ENCODE measurements around the gene UROD. TPM values are rescaled to one million over a fixed set of nuclear protein-coding genes. Genes with fewer than 3 reads are reported as not detected.

UROD gene
- total RNA-seq, 1 experiment from 2014 or later, result 122 TPM

DNA sequence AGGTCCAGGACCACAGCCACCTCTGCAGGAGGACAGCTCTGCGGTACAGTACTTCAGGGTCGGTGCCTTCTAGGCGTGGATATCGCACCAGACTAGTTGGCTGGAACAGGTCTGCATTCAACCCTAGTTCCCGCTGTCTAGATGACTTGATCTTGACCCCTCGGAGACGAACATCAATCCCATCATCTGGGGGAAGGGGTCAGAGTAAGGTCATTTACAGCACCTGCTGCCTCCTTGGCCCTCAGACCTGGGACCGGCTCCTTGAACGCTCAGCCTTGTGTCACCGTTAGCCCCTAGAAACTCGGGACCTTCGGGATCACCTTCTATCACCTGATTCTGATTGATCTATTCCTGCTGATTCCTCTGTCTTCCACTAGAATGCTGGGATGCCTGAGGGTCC, 3.5 kb upstream of the UROD start:
- DNase-seq (ENCODE audit: low read depth), result no peak

DNA sequence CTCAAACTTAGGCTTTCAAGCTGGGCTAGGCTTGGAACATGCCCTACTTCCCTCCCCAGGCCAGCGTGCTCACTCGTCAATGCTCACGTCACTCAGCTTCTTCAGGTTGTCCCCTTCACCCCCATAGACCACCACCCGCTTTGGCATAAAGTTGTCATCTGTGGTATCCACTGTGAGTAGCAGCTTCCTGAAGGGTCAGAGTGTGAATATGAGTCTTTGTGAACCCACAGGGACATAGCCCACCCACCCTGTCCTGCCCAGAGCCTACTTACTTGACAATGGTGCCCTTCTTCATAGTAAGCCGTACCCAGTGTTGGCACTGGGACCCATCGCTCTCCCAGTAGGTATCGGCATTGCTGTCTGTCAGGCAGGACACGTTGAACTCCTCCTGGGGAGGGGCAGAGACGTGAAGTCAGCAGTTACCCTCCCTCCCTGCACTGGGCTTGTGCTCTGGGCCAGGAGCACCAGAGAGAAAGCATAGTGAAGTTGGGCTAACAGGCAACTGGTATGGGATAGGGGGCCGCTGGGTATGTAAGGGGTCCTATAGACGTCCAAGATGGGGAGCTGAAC, 2.7 kb upstream of the UROD start:
- DNase-seq (ENCODE audit: low read depth), result no peak

DNA sequence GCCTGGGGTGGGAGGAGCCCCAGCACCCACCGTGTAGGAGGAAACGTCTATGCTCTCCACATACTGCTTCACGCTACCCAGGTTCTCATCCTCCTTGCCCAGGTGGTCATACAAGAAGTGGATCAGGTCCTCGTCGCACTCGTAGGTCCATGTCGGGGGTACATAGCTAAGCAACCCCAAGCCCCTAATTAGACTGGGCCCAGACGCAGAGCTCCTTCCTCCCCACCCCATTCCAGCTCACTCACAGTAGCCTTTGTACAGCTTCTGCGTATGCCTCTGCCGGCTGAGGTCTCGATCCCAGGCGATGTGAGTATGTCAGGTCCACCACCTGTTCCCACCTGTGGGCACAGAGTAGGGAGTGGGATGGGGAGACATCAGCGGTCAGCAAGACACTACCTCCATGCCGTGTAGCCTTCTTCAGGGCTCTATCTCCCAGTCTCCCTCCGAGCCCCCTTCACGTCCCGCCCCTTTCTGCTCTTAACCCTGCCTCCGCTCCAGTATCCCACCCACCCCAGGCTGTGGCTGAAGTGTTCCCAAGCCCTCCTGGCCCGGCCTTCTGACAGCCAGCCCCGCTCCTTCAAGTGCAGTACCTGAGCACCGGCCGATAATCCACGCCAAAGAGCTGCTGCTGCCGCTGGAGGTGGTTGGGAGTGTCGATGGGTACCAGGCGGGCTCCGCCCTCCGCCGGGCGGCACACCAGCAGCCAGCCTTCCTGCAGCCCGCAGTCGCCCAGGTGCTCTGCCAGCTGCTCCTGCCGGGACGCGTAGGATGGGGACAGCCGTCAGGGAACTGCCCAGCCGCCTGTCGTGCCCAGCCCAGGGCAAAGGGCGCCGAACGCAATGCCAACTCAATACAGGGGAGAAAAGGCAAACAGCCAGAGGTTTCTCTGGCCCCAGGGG, 1.8 kb upstream of the UROD start:
- DNase-seq (ENCODE audit: low read depth), result no peak

DNA sequence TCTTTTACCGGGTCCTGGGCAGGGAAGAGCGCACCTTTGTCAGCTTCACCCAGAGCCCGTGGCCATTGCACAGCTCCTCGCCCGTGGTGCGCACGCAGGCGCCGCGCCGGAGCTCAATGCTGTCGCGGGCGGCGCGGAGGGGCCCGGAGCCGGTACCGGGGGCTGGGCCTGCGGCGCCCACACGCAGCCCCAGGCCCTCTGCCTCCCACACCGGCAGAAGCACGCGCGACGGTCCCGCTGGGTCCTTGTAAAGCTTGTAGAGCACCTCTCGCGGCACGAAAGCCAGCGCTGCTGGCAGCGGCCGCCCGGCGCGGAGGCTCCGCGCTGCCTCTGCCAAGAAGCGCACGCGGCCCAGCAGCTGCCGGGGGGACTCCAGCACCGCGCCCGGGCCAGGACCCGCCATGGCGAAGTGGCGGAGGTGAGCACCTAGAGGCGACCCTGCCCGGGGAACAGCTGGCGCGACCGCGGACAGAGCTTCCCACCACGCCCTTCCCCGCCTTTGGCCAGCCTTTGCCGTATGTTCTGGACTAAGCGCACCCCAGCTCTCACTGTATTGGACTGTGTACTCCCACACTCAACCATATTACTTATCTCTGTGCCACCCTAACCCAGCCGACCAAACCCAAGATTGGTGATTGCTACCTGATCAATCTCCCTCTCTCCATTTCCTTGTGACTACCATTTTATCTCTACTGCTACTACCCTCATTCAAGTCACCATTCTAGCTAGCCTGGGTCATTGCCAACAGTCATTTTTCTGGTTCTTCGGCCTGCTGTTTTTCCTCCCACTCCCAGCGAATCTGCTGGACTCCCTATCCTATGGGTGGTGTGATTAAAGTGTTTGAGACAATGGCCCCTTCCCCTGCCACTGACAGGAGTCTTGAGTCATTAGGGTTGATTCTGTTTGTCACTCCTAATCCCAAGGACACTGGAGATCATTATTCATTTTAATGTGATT, 921 bp upstream of the UROD start, which contains the start of gene HECTD3:
HECTD3 (minus strand) TSS at position 470 of the 957 bp plus-strand sequence; CDS start at position 403, 67 bp downstream.
- peak; percentile 77 for DNase-seq (ENCODE audit: low read depth)

DNA sequence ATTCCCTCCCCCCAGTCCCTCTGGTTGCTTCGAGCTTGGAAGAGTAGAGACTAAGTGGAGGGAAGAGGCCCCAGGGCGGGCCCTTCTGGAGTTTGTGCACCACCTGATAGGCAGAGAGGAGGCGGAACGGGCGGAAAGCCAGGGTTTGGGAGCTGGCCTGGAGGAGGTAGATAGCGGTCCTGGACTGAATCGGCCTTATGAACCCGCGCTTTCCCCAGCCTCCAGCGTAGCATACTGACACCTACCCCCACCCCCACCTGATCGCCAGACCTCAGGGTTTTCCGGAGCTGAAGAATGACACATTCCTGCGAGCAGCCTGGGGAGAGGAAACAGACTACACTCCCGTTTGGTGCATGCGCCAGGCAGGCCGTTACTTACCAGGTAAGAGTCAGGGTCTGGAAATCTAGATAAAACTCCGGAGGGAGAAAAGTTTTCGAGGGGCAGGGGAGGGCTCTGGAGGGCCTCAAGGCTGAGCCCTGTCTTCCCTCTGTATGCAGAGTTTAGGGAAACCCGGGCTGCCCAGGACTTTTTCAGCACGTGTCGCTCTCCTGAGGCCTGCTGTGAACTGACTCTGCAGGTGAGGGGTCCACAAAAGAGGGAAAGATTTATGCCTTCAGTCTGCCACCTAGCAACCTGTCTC, 705 bp downstream of the UROD start:
- DNase-seq (ENCODE audit: low read depth), result peak; percentile 44

DNA sequence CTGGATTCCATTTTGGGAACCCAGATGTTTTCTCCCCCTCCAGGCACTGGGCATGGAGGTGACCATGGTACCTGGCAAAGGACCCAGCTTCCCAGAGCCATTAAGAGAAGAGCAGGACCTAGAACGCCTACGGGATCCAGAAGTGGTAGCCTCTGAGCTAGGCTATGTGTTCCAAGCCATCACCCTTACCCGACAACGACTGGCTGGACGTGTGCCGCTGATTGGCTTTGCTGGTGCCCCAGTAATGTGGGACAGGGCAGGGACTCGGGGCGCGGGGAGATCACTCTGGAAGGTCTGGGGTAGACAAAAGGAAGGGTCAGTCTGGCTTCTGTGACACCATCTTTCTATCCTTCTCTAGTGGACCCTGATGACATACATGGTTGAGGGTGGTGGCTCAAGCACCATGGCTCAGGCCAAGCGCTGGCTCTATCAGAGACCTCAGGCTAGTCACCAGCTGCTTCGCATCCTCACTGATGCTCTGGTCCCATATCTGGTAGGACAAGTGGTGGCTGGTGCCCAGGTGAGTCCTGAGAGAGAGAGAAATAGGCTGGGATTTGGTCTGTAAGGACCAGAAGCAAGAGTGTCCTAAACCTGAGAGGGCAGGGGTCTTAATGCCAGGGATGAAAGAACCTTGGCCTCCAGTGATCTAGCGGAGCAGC, 1.6 kb downstream of the UROD start:
- no peak for DNase-seq (ENCODE audit: low read depth)

DNA sequence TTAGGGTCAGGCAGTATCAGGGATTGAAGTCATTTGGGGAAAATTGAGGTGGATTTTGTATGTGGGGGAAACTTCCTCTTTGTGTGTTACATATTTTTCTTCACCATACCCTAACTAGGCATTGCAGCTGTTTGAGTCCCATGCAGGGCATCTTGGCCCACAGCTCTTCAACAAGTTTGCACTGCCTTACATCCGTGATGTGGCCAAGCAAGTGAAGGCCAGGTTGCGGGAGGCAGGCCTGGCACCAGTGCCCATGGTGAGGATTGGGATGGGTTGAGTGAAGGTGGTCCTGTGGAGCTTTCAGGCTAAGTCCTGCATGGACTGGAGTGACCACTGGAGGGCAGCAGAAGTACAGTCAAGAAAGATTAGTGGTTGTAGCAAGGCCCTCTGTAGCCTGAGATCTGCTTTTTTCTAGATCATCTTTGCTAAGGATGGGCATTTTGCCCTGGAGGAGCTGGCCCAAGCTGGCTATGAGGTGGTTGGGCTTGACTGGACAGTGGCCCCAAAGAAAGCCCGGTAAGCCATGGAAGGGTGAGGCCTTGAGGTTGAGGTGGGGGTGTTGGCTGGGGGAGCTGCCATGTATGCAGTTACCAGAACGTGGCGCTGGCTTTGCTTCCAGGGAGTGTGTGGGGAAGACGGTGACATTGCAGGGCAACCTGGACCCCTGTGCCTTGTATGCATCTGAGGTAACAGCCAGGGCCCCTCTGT, 2.4 kb downstream of the UROD start:
- DNase-seq (ENCODE audit: low read depth), result peak; percentile 80

DNA sequence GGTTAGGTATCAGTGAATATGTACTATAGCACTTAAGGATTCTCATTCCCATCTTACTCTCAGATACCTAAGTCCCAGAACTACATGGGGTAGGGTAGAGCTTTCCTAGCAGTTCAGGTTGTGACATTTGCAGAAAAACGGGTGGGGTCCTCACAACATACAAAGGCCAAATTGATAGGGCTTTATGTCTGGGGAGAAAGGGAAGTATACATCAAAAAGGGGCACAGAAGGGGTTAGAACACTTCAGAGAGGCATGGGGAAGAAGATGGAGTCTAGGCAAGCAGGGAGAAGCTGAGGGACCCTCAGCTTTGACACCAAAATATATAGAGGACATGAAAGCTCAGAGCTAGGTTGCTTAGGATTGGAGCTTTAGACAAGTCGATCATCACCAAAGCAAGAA, 3.6 kb downstream of the UROD start:
- DNase-seq (ENCODE audit: low read depth), result no peak

DNA sequence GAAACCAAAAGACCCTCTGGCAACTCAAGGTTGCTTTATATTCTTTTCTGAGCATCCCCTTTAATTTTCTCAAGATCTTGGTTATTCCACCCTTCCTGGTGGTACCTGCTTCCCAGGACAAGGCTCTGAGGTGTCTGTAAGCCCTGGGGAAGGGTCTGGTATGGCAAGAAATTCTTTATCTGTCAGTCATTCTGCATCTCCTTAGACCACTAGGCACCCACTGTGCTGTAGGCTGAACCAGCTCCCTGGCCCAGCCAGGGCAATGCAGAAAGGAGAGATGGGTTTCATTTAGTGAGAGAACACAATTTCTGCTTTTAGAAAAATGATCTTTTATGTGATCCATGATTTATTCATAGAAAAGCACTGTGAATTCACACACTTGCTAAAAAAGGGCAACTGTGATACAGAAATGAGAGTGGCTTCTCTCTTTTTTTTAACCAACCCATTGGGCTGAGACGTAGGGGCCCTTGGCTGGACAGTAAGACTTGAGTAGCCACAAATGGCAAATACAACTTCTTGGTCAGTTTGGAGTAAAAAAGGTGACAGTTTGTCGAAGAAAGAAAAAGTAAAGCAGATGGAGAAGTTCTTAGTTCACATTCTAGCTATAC, 4.1 kb downstream of the UROD start:
- no peak for DNase-seq (ENCODE audit: low read depth)

DNA sequence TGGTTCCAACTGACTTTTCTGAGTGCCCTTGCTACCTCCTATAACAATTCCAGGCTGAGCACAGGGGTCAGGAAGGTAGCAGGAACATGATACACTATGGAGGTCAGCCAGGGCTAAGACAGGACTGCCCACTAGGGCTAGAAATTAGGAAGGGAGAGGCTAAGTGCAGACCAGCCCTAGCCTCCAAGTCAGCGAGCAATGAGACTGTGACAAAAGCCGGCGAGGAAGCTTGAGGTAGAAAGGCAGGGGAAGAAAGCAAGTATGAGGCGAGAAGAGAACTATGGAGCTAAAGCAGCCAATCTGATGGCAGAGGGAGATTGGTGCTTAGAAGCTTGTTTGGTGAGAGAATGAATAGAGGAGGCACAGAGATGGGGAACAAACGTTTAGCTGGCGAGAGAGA, 4.7 kb downstream of the UROD start:
- DNase-seq (ENCODE audit: low read depth), result no peak

DNA sequence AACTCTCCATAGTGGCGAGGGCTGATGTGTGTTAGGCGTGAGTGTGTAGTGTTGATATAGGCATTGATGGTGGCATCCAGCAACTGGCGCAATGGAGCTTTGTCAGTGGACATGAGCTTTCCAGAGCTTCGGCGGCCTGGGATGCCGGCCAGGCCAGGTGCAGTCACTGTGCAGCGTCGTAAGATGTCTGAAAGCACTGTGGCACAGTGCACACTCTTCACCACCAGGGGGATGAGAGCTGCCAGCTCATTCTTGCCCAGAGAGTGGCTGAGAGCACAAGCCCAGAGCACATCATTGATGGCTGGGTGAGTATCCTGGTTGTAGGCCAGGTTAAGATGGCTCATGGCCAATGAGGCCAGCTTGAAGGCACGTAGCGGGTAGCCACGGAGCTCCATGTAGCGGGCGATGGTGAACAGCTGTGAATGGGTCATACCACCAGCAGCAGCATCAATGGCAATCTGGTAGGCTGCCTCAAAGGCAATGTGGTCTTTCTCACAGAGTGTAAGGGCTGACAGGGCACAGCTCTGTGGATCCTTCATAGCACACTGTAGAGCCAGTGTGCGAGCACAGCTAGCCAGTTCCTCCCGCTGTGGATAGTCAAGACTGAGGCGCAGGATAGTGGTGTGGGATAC, 6.7 kb downstream of the UROD start:
- peak; percentile 78 for DNase-seq (ENCODE audit: low read depth)

DNA sequence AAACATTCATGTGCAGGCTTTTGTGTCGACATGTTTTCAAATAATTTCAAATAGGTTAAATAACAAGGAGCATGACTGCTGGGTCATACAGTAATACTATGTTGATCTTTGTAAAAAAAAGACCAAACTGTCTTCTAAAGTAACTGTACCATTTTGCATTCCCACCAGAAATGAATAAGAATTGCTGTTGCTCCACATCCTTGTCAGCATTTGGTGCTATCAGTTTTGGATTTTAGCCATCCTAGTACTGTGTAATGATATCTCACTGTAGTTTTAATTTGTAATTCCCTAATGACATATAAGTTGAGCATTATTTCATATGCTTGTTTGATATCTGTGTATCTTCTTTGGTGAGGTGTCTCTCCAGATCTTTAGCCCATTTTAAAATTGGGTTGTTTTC, 11.6 kb downstream of the UROD start:
- DNase-seq (ENCODE audit: low read depth), result no peak

DNA sequence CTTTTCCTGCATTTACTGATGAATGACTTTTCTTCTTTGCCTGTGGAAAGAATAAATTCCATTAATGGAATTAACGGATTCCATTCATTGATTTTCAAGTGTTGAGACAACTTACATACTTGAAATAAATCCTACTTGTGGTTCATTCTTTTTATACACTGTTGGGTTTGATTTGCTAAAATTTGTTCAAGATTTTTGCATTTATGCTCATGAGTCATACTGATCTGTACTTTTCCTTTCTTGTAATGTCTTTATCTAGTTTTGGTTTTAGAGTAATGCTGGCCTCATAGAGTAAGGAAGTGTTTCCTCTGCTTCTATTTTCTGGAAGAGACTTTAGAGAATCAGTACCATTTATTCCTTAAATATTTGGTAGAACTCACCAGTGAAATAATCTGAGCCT, 14.4 kb downstream of the UROD start:
- no peak for DNase-seq (ENCODE audit: low read depth)

DNA sequence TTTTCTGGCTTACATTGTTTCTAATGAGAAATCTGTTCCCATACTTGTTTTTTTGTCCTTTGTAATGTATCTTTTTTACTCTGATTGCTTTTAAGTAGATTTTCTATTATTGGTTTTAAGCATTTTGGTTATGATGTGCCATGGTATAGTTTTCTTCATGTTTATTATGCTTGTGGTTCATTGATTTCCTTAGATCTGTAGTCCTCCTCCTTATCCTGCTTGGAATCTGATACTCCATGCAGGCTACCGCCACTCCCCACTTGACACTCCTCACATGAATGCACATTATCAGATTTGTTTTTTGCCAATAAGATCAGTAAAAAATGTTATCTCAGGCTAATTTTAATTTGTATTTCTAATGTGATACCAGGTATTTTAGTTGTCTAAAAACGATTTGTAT, 20.8 kb downstream of the UROD start:
- no peak for DNase-seq (ENCODE audit: low read depth)

DNA sequence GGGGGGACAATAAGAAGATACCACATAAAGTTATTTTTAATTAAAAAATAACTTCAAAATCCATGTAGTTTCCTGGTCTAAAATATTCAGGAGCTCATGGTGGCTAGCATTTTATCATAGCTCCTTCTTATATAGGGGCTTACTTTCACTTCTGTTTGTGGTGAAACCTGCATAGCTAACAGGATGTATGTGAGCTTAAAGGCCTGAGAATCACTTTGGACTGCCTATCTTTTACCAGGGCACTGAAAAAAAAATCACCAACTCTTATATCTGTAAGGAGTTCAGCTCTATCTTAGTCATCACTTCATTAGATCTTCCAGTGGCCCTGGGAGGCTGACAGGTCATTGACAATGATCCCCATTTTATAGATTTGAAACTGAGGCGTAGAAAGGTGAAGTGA, 21.3 kb downstream of the UROD start:
- no peak for DNase-seq (ENCODE audit: low read depth)

DNA sequence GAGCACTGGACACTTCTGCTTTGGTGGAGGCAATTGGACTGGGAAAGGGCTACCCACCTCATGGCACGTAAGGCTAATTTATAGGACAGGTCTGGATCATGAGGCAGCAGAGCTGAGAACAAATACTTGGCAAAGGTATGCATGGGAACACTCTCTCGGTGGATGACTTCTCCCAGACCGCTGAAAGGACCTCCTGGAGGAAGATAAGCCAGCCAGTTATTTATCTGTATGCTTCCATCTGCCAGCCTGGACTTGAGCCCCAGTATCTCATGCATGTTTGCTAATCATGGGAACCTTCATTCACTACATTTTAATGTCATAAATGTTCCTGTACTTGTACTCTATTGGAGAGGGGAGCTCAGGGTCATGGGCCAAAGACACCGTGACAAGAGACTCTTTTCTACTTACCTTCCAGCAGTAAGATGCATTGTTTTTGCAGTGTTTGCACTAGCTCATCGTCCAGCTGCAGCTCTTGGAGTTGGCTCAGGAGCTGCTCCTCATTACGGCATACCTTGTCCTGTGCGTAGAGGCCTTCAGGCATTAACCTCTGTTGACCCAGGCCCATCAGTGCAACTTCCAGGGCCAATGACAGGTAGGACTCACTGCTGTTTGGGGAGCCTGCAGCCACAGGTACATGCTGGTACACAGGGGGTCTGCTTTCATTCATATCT, 23.7 kb downstream of the UROD start:
- DNase-seq (ENCODE audit: low read depth), result no peak

DNA sequence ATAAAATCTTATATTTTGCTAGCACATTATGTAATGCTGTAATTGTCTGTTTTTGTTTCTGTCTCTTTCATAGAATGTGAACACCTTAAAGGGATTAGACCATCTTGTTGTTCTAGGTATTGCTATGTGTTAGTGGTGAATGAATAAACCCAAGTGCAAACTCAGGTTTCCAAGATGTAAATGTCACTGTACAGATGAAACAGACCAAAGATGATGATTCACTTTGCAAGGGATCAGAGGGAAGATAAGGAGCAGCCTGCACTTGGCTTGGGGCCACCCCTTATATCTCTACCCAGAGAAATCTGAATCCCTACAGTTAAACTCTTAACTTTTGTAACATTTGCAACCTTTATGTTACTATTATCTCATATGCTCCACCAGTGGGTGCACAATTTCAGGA, 25.4 kb downstream of the UROD start:
- DNase-seq (ENCODE audit: low read depth), result no peak

DNA sequence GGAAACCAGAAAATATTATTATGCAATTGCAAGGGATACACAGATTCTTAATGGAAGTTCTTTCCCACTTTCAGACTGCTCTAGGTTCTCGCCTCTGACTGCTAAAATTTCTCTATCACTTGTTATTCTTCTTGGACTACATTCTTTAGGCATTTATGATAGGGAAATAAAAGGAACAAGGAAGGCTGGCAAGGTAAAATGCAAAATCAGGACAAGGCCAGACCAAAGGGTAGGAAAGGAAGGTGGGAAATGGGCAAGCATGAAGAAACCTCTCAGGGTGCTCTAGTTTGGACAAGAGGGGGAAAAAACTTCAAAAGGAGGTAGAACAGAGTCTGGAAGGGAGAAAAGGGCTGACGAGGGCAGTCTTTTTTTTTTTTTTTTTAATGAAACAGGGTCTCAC, 26.2 kb downstream of the UROD start:
- no peak for DNase-seq (ENCODE audit: low read depth)

Measured in LHCN-M2 (cell line).